ENCODE data around the gene NPBWR2.
"Not testable (repeated sequence)": the region's sequence is repeated elsewhere in the genome, so short reads cannot be mapped to it uniquely, and the experiment has no call there.

The NPBWR2 gene

DNA sequence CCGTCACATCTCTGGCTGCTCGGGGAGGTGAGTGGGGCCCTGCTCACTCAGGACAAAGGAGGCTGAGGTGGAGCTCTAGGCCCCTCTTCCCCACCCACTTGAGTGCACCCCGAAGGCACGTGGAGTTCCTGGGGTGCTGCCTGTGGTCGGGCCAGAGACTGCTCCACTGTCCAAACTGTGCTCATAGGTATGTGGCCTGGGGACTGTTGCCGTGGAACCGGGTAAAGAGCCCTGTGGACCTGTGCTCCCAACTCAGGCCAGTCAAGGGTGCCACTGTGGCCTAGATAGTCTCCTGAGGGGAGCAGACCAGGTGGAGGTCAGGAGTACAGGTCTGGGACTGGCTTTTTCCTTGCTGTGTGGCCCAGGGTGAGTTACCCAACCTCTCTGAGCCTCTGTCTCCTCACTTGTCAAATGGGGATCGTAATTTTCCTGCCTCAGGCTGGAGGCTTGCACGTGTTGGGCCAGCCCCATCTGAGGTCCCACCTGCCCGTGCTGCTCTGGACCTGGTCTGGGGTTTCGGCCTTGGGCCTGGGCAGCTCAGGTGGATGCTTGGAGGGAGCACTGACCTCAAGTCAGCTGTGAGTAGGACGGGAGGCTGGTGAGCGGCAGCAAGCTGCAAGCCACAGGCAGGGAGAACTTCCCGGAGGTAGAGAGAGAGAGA lies 12.4 kb upstream of the NPBWR2 start:
- TF ChIP-seq, protein P1, sequence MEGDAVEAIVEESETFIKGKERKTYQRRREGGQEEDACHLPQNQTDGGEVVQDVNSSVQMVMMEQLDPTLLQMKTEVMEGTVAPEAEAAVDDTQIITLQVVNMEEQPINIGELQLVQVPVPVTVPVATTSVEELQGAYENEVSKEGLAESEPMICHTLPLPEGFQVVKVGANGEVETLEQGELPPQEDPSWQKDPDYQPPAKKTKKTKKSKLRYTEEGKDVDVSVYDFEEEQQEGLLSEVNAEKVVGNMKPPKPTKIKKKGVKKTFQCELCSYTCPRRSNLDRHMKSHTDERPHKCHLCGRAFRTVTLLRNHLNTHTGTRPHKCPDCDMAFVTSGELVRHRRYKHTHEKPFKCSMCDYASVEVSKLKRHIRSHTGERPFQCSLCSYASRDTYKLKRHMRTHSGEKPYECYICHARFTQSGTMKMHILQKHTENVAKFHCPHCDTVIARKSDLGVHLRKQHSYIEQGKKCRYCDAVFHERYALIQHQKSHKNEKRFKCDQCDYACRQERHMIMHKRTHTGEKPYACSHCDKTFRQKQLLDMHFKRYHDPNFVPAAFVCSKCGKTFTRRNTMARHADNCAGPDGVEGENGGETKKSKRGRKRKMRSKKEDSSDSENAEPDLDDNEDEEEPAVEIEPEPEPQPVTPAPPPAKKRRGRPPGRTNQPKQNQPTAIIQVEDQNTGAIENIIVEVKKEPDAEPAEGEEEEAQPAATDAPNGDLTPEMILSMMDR (conservative IDR thresholded peaks at IDR 0.05), result no peak
- peak overlapping the region; percentile 64 for H3K27ac ChIP-seq

DNA sequence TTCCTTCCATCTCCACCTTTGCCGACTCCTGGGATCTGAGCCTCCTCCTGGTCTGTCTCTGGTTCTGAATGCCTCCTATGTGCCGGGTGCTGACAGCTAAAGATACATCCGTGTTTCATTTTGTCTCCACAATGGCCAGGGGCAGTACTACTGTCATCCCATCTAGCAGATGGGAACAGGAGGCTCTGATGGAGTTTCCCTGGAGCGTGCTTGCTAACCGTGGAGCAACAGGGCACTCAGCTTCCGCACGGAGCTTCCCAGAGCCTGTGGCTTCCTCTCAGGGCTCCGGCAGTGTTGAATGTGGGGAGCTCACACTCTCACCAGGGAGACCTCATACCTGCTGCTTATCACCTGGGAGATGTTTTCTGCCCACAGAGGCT lies 11.9 kb upstream of the NPBWR2 start:
- TF ChIP-seq, protein P1 (conservative IDR thresholded peaks at IDR 0.05), result no peak
- H3K27ac ChIP-seq, result peak overlapping the region; percentile 64

DNA sequence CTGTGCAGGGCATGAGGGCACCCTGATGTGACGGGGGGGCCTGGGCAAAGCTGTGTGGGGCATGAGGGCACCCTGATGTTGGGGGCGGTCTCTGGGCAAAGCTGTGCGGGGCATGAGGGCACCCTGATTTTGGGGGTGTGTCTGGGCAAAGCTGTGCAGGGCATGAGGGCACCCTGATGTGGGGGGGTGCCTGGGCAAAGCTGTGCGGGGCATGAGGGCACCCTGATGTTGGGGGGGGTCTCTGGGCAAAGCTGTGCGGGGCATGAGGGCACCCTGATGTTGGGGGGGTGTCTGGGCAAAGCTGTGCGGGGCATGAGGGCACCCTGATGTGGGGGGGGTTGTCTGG lies 10.0 kb upstream of the NPBWR2 start:
- H3K27ac ChIP-seq, result not testable (repeated sequence)

DNA sequence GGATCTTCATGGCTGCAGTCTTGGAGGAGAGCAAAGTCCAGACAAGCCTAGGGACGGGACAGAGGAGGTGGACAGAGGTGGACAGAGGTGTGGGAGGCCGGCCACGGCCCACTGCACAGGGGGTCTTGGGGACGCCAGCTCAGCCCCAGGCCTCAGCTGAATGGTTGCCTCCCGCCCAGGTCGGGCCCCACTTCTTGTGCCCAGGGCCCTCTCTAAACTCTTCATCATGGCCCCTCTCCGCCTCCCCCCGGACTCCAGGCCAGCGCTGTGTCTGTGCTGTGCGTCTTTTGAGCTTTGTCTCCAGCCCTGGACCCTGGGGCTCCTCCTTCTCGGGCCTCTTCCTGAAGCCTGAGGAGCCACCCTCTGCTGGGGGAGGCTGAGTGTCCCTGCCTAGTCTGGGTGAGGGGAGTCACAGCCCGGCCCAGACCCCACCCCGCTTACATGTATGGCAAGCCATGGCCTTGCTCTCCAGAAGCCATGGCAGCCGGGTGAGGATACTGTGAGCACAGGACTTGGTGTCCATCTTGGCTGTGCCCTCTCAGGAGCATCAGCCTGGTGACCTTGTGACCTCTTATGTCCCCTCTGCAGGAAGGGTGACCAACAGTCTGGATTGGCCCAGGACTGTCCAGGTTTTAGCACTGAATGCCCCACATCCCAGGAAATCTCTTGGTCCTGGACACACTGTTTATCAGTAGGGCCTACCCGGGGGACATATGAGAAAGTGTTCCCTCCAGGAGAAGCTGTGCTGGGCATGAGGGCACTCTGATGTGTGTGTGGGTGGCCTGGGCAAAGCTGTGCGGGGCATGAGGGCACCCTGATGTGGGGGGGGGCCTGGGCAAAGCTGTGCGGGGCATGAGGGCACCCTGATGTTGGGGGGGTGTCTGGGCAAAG lies 9.4 kb upstream of the NPBWR2 start:
- TF ChIP-seq, protein P1 (conservative IDR thresholded peaks at IDR 0.05), result no peak
- no peak overlapping the region for H3K27ac ChIP-seq

DNA sequence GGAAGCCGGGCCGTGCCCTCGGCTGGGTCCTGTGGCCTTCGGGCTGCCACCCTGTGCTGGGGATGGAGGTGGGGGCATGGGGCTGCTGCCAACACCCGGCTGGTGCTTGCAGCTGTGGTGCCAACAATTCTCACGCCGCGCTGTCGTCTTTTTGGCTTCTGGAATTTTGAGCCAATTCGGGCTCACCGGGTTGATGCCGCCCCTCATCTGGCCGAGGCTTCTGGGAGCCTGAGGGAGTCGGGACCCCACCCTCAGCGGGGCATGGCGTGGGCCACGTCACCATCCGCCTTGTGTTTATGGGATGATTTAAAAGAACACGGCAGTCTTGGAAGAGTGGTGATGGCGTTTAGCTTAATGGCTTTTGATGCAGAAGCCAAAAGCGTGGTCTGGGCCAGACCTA lies 8.7 kb upstream of the NPBWR2 start:
- H3K27ac ChIP-seq, result no peak overlapping the region
- TF ChIP-seq, protein P1 (conservative IDR thresholded peaks at IDR 0.05), result no peak

DNA sequence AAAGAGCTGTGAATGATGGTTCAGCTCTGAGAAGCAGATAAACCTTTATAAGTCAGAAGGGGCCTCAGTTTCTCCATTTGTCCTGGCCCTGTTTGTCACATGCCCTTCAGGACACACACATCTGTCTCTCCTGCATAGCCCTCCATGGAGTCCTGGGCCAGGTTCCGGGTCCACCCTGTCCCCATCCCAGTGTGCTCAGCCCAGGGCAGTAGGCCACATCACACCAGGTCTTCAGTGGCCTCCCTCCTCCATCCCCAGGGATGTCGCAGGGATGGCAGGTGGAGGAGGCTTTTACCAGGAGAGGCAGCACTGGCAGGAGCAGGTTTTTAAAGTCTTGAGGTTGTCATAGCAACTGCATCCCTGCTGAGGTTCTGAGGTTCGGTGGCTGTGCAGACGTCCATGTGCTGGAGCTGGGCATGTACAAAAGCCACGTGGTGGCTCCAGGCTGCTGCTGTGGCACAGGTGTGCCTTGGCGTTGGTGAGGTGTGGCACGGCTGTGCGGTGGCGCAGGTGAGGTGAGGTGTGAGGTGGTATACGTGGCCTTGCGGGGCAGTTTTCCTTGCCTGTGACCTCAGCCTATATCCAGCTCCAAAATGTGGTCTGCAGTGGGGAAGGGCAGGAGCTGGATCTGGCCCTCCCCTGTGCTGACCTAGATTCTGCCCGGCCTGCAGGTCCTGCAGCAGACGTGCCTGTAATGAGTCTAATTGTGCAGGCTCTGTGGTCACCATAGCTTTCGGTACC lies 8.0 kb upstream of the NPBWR2 start:
- TF ChIP-seq, protein P1 (conservative IDR thresholded peaks at IDR 0.05), result no peak
- H3K27ac ChIP-seq, result no peak overlapping the region

DNA sequence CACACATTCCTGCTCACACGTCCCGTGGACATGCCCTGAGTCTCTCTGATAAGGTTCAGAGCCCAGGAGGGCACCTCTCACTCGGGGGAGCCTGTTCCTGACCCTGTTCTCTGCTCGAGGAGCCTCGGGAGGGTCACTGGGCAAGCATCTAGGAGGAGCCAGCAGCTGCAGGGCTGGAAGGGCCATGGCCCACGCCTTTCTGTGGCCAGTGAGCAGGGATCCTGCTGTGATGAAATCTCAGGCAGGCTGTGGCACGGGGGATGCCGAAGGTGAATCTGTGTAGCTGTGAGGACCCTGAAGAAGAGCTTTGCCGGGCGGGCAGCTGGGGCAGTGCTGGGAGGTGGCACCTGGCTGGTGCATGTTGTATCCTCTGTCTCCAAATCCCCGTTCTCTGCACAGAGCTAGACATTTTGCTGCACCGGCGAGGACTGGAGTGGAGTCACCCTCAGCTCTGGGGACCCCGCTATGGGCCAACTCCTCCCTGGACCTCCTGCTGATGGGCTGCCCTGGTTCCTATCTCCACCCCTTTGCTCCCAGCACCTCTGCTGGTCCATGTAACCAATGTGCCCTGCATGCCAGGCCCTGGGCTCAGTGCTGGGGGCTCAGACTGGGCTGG lies 7.1 kb upstream of the NPBWR2 start:
- no peak overlapping the region for H3K27ac ChIP-seq
- TF ChIP-seq, protein P1 (conservative IDR thresholded peaks at IDR 0.05), result no peak
